IPS DF 6.9 (cell line): ENCODE data around the gene ABCC9.
"Not testable (repeated sequence)": the region's sequence is repeated elsewhere in the genome, so short reads cannot be mapped to it uniquely, and the experiment has no call there.

ENCODE experiments used
- DNase-seq: peaks from one replicate; pipeline ENCODE4 v3.0.0-alpha.2; 2013; ENCODE audit warnings: low read depth, low spot score
- H3K27ac ChIP-seq: one replicate; pipeline ENCODE4 v1.5.1; 2013; ENCODE audit warnings: low read length, control low read depth
- H3K27me3 ChIP-seq: 2 replicates; pipeline ENCODE4 v1.6.1; 2013; ENCODE audit warnings: mild to moderate bottlenecking, low read length; ENCODE audit not compliant: control insufficient read depth, insufficient read depth
- H3K36me3 ChIP-seq: 2 replicates; pipeline ENCODE4 v1.6.1; 2013; ENCODE audit warnings: low read length; ENCODE audit not compliant: control insufficient read depth, insufficient read depth
- H3K4me1 ChIP-seq: 2 replicates; pipeline ENCODE4 v1.6.1; 2013; ENCODE audit warnings: low read length; ENCODE audit not compliant: control insufficient read depth, insufficient read depth
- H3K4me3 ChIP-seq: 2 replicates; pipeline ENCODE4 v1.5.1; 2013; ENCODE audit warnings: mild to moderate bottlenecking, low read length
- H3K9me3 ChIP-seq: 2 replicates; pipeline ENCODE4 v1.6.1; 2013; ENCODE audit warnings: low read length, inconsistent platforms; ENCODE audit not compliant: control insufficient read depth, insufficient read depth
- WGBS: extraction: QIAGEN DNeasy Blood & Tissue Kit; methylation state at CpG from one replicate; pipeline ENCODE4 v1.1.7; 2013; ENCODE audit warnings: mixed read lengths, missing lambda C conversion rate; ENCODE audit not compliant: insufficient read length, insufficient coverage; 5-methylcytosine and 5-hydroxymethylcytosine counted together

ABCC9 gene

GRCh38 chr12:21938879-21939278, 2.3 kb downstream of the ABCC9 start:
- peaks cover 15% of the 10 kb centered on the region for H3K27me3 ChIP-seq
- DNase-seq: no peak
- H3K4me1 ChIP-seq: no peaks in the 10 kb centered on the region
- WGBS: no CpG with 5 or more reads among the region's 7 CpGs
- no peak overlapping the region for H3K27ac ChIP-seq
- H3K4me3 ChIP-seq: no peak overlapping the region
- H3K9me3 ChIP-seq: no peaks in the 10 kb centered on the region
- no peaks in the 10 kb centered on the region for H3K36me3 ChIP-seq

- DNase-seq: no peak
- Histone ChIP-seq H3K4me3 (no peak overlapping the region), H3K27ac (no peak overlapping the region), H3K27me3 (no peaks in the 10 kb centered on the region), H3K36me3 (no peaks in the 10 kb centered on the region), H3K9me3 (no peaks in the 10 kb centered on the region), H3K4me1 (no peaks in the 10 kb centered on the region)
- WGBS: no CpG with 5 or more reads among the region's 1 CpG
These were observed 7.1 kb downstream of the ABCC9 start for GRCh38 chr12:21934173-21934572.

- no peak for DNase-seq
- Histone ChIP-seq H3K36me3 (no peaks in the 10 kb centered on the region), H3K27me3 (no peaks in the 10 kb centered on the region), H3K4me3 (no peak overlapping the region), H3K9me3 (no peaks in the 10 kb centered on the region), H3K27ac (no peak overlapping the region), H3K4me1 (no peaks in the 10 kb centered on the region)
- WGBS: no CpG with 5 or more reads among the region's 4 CpGs
These were observed 7.6 kb downstream of the ABCC9 start for GRCh38 chr12:21933656-21934055.

GRCh38 chr12:21929972-21930371, 11.3 kb downstream of the ABCC9 start:
- WGBS: no CpG with 5 or more reads among the region's 1 CpG
- not testable (repeated sequence) for H3K4me3 ChIP-seq, H3K4me1 ChIP-seq, H3K9me3 ChIP-seq, H3K27me3 ChIP-seq, H3K36me3 ChIP-seq, DNase-seq, H3K27ac ChIP-seq

GRCh38 chr12:21925296-21925913, 15.8 kb downstream of the ABCC9 start:
- H3K9me3 ChIP-seq: no peaks in the 10 kb centered on the region
- no CpG with 5 or more reads among the region's 3 CpGs for WGBS

GRCh38 chr12:21921436-21921835, 19.8 kb downstream of the ABCC9 start:
- no peak overlapping the region for H3K27ac ChIP-seq
- H3K36me3 ChIP-seq: no peaks in the 10 kb centered on the region
- no peaks in the 10 kb centered on the region for H3K27me3 ChIP-seq
- WGBS: no CpG with 5 or more reads among the region's 1 CpG
- H3K4me3 ChIP-seq: no peak overlapping the region
- DNase-seq: no peak
- H3K4me1 ChIP-seq: no peaks in the 10 kb centered on the region
- no peaks in the 10 kb centered on the region for H3K9me3 ChIP-seq

More at GRCh38 chr12:21925296-21925913, 15.8 kb downstream of the ABCC9 start:
- H3K27me3 ChIP-seq: no peaks in the 10 kb centered on the region
- no peak for DNase-seq
- H3K36me3 ChIP-seq: no peaks in the 10 kb centered on the region
- H3K4me3 ChIP-seq: no peak overlapping the region
- no peaks in the 10 kb centered on the region for H3K4me1 ChIP-seq
- H3K27ac ChIP-seq: no peak overlapping the region

- no peak overlapping the region for H3K4me3 ChIP-seq
- H3K27ac ChIP-seq: no peak overlapping the region
- H3K4me1 ChIP-seq: no peaks in the 10 kb centered on the region
- no peaks in the 10 kb centered on the region for H3K36me3 ChIP-seq
- no CpG with 5 or more reads among the region's 3 CpGs for WGBS
- H3K27me3 ChIP-seq: no peaks in the 10 kb centered on the region
- H3K9me3 ChIP-seq: no peaks in the 10 kb centered on the region
- DNase-seq: no peak
These were observed 22.8 kb downstream of the ABCC9 start for GRCh38 chr12:21918456-21918855.

- Histone ChIP-seq H3K36me3 (no peaks in the 10 kb centered on the region), H3K9me3 (no peaks in the 10 kb centered on the region), H3K4me3 (no peak overlapping the region), H3K27me3 (no peaks in the 10 kb centered on the region), H3K4me1 (no peaks in the 10 kb centered on the region), H3K27ac (no peak overlapping the region)
- DNase-seq: no peak
- WGBS: no CpG with 5 or more reads among the region's 1 CpG
These were observed 27.4 kb downstream of the ABCC9 start for GRCh38 chr12:21913823-21914222.

GRCh38 chr12:21912318-21912717, 28.9 kb downstream of the ABCC9 start:
- DNase-seq: no peak
- Histone ChIP-seq H3K4me3 (no peak overlapping the region), H3K9me3 (no peaks in the 10 kb centered on the region), H3K4me1 (no peaks in the 10 kb centered on the region), H3K36me3 (no peaks in the 10 kb centered on the region), H3K27me3 (no peaks in the 10 kb centered on the region), H3K27ac (no peak overlapping the region)
- WGBS: no CpG with 5 or more reads among the region's 3 CpGs

- no peak for DNase-seq
- Histone ChIP-seq H3K27ac (no peak overlapping the region), H3K4me3 (no peak overlapping the region), H3K4me1 (no peaks in the 10 kb centered on the region), H3K27me3 (no peaks in the 10 kb centered on the region), H3K36me3 (no peaks in the 10 kb centered on the region), H3K9me3 (no peaks in the 10 kb centered on the region)
- WGBS: no CpG with 5 or more reads among the region's 4 CpGs
These were observed 29.4 kb downstream of the ABCC9 start for GRCh38 chr12:21911832-21912231.

GRCh38 chr12:21910657-21911056, 30.6 kb downstream of the ABCC9 start:
- Histone ChIP-seq H3K4me1 (no peaks in the 10 kb centered on the region), H3K4me3 (no peak overlapping the region)
- no CpG with 5 or more reads among the region's 6 CpGs for whole genome bisulfite sequencing

More at GRCh38 chr12:21910657-21911056, 30.6 kb downstream of the ABCC9 start:
- H3K36me3 ChIP-seq: no peaks in the 10 kb centered on the region
- no peak for DNase-seq
- no peak overlapping the region for H3K27ac ChIP-seq
- H3K27me3 ChIP-seq: no peaks in the 10 kb centered on the region
- H3K9me3 ChIP-seq: no peaks in the 10 kb centered on the region
